Measurements from ENCODE around the gene FIG4. TPM values are rescaled to one million over a fixed set of nuclear protein-coding genes. Genes with fewer than 3 reads are reported as not detected.
"Not testable (repeated sequence)": the region's sequence is repeated elsewhere in the genome, so short reads cannot be mapped to it uniquely, and the experiment has no call there.

The FIG4 gene
- polyA plus RNA-seq, 1 donor from 2014 or later = 45.2 TPM

DNA sequence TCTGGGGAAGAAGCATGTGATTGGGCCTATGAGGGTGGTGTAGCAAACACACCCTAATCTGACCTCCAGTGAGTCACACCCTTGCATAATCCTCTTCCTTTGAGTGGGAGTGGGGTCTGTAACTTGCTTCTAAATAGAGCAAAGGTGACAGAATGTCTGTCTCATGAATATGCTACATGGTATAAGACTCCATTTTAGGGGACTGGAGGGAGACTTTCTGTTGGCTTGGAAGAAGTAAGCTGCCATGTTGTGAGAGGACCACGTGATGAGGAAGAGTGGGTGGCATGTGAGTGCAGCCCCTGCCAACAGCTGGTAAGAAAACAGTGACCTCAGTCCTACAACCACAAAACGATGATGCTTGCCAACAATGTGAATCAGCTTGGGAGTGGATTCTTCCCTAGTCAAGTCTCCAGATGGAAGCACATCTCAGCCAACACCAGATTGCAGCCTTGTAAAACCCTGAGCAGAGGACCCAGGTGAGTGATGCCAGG lies 3.8 kb upstream of the FIG4 start:
- no peaks in the 10 kb centered on the region for H3K27me3 Mint-ChIP-seq
- H3K4me3 Mint-ChIP-seq = no peak overlapping the region
- peaks cover 6 to 19% (median 15%) of the 10 kb centered on the region in 3 donors for H3K4me1 Mint-ChIP-seq
- H3K36me3 Mint-ChIP-seq = peaks cover 2% of the 10 kb centered on the region
- no peak overlapping the region for H3K27ac Mint-ChIP-seq
- peaks cover 0 to 2% (median 0%) of the 10 kb centered on the region in 3 donors for H3K9me3 Mint-ChIP-seq

DNA sequence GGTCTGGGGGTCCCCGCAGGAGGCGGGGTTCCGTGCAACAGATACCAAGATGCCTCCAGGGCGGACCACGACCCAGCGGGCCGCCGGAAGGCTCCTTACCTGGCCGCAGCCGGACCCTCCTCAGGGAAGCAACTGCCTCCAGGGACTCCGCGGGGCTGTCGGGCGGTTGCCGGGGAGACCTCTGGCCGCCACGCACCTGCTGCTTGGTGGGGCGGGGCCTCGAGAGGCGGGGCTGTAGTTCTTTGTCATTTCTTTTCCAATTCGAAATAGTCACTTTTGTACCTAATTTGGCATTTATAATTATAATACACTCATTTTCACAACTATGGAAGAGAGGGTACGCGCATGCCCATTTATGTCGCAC lies 741 bp upstream of the FIG4 start:
- Mint-ChIP-seq H3K4me3 (peak overlapping the region; percentile 92 to 100 (median 98)), H3K36me3 (no peaks in the 10 kb centered on the region), H3K27ac (peak overlapping the region; percentile 74 to 98 (median 97)), H3K9me3 (no peaks in the 10 kb centered on the region), H3K27me3 (no peaks in the 10 kb centered on the region), H3K4me1 (peaks cover 21 to 29% (median 29%) of the 10 kb centered on the region in 3 donors)

DNA sequence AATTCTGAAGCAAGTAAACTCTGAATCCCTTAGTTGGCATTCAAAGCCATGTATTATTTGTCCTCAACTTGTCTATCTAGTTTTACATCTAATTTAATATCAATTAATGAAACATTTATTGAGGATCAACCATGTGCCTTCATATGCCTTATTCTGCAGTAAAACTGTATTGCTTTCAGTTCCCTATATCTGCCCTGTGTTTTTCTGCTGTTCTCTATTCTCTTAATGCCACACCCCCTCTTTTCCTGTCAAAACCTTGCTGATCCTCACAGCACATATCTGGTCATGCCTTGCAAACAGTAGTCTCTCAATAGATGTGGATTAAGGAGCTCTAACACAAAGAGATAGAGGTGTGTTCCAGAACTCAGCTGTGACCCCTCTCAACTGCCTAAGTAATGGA lies 2.0 kb downstream of the FIG4 start:
- peaks cover 23 to 44% (median 39%) of the 10 kb centered on the region in 3 donors for H3K4me1 Mint-ChIP-seq
- H3K27me3 Mint-ChIP-seq = no peaks in the 10 kb centered on the region
- H3K4me3 Mint-ChIP-seq = peak overlapping the region; percentile 92 to 100 (median 98)
- H3K9me3 Mint-ChIP-seq = peaks cover 0 to 7% (median 0%) of the 10 kb centered on the region in 3 donors
- peaks cover 3% of the 10 kb centered on the region for H3K36me3 Mint-ChIP-seq
- peak overlapping the region; percentile 8 to 98 (median 74) for H3K27ac Mint-ChIP-seq

- no peaks in the 10 kb centered on the region for H3K27me3 Mint-ChIP-seq
- H3K9me3 Mint-ChIP-seq = peaks cover 0 to 7% (median 0%) of the 10 kb centered on the region in 3 donors
- peaks cover 23 to 39% (median 36%) of the 10 kb centered on the region in 3 donors for H3K4me1 Mint-ChIP-seq
- H3K36me3 Mint-ChIP-seq = peaks cover 3% of the 10 kb centered on the region
- H3K4me3 Mint-ChIP-seq = no peak overlapping the region
- peak overlapping the region in 1 of 3 donors; percentile 46 for H3K27ac Mint-ChIP-seq
Measured at GRCh38 chr6:109695468-109695867, 4.4 kb downstream of the FIG4 start.

DNA sequence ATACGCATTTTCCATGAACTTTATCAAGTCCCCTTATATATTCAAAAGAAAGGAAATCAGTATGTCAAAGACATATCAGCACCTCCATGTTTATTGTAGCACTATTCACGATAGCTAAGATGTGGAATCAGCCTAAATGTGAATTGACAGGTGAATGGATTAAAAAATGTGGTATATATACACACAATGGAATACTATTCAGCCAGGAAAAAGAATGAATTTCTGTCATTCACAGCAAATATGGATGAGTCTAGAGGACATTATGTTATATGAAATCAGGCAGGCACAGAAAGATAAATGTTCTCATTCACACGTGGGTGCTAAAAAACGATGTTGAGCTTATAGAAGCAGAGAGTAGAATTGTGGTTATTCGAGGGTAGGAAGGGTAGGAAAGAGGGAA lies 5.3 kb downstream of the FIG4 start:
- H3K9me3 Mint-ChIP-seq = peaks cover 0 to 7% (median 0%) of the 10 kb centered on the region in 3 donors
- no peaks in the 10 kb centered on the region for H3K27me3 Mint-ChIP-seq
- no peak overlapping the region for H3K27ac Mint-ChIP-seq
- H3K36me3 Mint-ChIP-seq = peaks cover 3% of the 10 kb centered on the region
- peaks cover 21 to 40% (median 38%) of the 10 kb centered on the region in 3 donors for H3K4me1 Mint-ChIP-seq
- H3K4me3 Mint-ChIP-seq = no peak overlapping the region

DNA sequence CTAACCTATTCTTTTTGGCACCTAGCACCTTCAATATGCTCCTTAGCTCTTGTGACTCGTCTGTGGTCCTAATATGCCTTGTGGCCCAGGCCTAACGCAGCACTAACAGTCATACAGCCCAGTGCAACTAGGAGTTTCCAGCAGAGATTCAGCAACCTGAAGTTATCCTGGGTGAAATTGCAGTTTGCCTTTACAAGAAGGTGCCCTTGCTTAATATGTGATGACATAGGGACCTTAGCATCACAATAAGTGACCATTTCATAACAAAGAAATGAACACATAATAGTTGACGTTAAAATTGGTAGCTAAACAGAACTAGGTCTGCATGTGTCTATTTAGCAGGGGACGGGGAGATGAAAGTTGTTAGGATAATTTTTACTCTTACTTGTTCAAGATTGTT lies 10.1 kb downstream of the FIG4 start:
- no peaks in the 10 kb centered on the region for H3K27me3 Mint-ChIP-seq
- H3K9me3 Mint-ChIP-seq = peaks cover 0 to 3% (median 0%) of the 10 kb centered on the region in 3 donors
- peaks cover 3% of the 10 kb centered on the region for H3K36me3 Mint-ChIP-seq
- no peak overlapping the region for H3K27ac Mint-ChIP-seq
- H3K4me1 Mint-ChIP-seq = peaks cover 19 to 38% (median 31%) of the 10 kb centered on the region in 3 donors
- no peak overlapping the region for H3K4me3 Mint-ChIP-seq

DNA sequence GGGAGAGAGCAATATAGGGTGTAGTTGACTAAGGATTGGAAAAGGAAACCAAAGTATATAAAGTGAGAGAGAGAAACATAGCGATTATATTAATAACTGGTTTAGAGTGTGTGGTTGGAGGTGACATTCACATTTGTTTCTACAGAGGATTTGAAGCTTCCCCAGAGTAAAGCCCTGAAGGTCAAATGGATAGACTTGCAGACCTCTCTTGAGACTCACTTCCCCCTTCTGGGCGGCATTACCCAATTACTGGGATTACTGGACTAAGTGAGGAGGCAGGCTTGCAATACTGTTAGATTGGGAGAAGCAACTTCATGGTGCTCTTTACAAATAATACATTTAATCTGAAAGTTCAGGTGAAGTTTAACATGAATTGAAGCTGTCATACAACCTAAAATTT lies 10.7 kb downstream of the FIG4 start:
- H3K4me3 Mint-ChIP-seq = no peak overlapping the region
- peaks cover 19 to 41% (median 28%) of the 10 kb centered on the region in 3 donors for H3K4me1 Mint-ChIP-seq
- H3K27me3 Mint-ChIP-seq = no peaks in the 10 kb centered on the region
- H3K27ac Mint-ChIP-seq = no peak overlapping the region
- H3K36me3 Mint-ChIP-seq = no peaks in the 10 kb centered on the region
- no peaks in the 10 kb centered on the region for H3K9me3 Mint-ChIP-seq

DNA sequence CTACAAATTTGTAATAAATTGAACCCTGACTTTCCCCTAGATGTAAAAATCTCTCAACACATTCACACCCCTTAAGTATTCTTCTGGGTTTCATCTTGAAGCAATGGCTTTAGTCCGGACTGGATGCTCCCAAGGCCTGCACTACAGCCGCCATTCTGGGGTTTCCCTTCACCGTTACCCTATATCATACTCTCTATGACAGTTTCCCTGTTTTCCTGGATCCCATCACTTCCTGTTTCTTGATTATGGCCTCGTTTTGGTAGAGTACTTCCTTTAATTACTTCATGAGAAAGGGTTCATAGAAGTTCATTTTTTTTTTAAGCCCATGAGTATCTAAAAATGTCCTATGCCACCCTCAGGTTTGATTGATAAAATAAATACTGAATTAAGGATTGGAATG lies 11.7 kb downstream of the FIG4 start:
- Mint-ChIP-seq H3K9me3 (no peaks in the 10 kb centered on the region), H3K36me3 (no peaks in the 10 kb centered on the region), H3K4me1 (peaks cover 19 to 41% (median 23%) of the 10 kb centered on the region in 3 donors), H3K27ac (peak overlapping the region; percentile 12 to 67 (median 29)), H3K27me3 (no peaks in the 10 kb centered on the region), H3K4me3 (no peak overlapping the region)

DNA sequence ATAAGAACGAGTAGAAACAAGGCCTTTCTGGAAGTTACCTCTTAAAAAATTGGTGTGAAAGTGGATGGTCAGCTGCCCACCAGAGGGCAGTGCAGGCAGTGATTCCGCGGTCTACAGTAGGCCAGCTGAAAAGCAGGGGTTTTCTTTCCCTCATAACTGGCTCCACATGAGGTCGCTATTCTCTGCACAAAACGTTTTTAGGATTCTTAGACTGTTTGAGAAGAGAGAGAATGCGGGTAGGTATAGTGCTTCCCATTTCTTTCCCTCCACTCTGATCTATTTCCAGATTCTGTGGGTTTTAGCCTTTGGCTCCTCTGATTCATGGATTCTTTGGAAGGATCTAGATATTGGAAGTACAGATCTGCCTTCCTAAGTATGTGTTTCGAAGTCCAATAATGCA lies 14.2 kb downstream of the FIG4 start:
- peaks cover 0 to 10% (median 0%) of the 10 kb centered on the region in 3 donors for H3K9me3 Mint-ChIP-seq
- H3K4me1 Mint-ChIP-seq = peaks cover 27 to 49% (median 34%) of the 10 kb centered on the region in 3 donors
- H3K27ac Mint-ChIP-seq = no peak overlapping the region
- no peaks in the 10 kb centered on the region for H3K27me3 Mint-ChIP-seq
- peaks cover 6% of the 10 kb centered on the region for H3K36me3 Mint-ChIP-seq
- H3K4me3 Mint-ChIP-seq = no peak overlapping the region

DNA sequence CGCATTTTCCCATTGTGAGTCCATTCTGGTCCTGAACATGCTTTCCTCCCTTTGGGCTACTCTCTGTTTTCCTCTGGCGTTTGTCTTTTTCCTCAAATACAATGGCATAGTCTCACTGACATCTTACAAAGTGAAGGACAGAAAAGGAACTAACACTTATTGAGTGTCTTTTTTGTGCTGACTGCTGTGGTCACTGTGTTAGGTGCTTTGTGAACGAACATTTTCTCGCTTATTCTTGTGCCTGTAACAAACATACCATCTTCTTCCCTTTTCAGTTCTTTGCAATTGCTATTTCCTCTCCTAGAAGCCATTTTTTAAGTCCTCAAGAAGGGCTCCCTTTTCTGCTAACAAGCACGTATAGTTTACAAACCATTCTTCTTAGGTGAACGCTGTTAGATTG lies 15.4 kb downstream of the FIG4 start:
- H3K36me3 Mint-ChIP-seq = peaks cover 6% of the 10 kb centered on the region
- peaks cover 0 to 10% (median 0%) of the 10 kb centered on the region in 3 donors for H3K9me3 Mint-ChIP-seq
- peaks cover 32 to 48% (median 36%) of the 10 kb centered on the region in 3 donors for H3K4me1 Mint-ChIP-seq
- no peak overlapping the region for H3K4me3 Mint-ChIP-seq
- no peaks in the 10 kb centered on the region for H3K27me3 Mint-ChIP-seq
- peak overlapping the region in 1 of 3 donors; percentile 6 for H3K27ac Mint-ChIP-seq

GRCh38 chr6:109708099-109708498 lies 17.0 kb downstream of the FIG4 start:
- H3K27ac Mint-ChIP-seq, H3K36me3 Mint-ChIP-seq, H3K4me3 Mint-ChIP-seq, H3K9me3 Mint-ChIP-seq, H3K27me3 Mint-ChIP-seq: not testable (repeated sequence)
- peaks cover 33 to 46% (median 34%) of the 10 kb centered on the region in 3 donors for H3K4me1 Mint-ChIP-seq

DNA sequence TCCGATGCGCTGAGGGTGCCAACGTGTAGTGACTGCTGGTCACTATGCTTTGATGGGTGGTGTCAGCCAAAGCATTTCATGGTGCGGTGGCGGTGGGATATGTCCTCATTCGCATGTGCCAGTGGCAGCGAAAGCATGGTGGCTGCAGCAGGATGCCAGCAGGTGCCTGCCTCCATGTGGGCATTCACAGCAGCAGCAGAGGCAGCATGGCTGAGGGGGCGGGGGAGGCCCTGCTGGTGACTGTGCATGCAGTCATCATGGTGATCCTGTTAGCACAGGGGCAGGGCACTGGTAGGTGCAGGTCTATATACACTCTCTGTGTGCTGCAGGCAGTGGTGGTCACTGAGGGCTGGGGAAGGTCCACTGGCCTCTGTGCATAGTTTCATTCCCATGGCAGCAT lies 22.0 kb downstream of the FIG4 start:
- no peak overlapping the region for H3K27ac Mint-ChIP-seq
- H3K4me3 Mint-ChIP-seq = no peak overlapping the region
- peaks cover 0 to 9% (median 0%) of the 10 kb centered on the region in 3 donors for H3K9me3 Mint-ChIP-seq
- H3K36me3 Mint-ChIP-seq = peaks cover 8% of the 10 kb centered on the region
- no peaks in the 10 kb centered on the region for H3K27me3 Mint-ChIP-seq
- H3K4me1 Mint-ChIP-seq = peaks cover 32 to 35% (median 32%) of the 10 kb centered on the region in 3 donors

- no peak overlapping the region for H3K27ac Mint-ChIP-seq
- H3K4me1 Mint-ChIP-seq = peaks cover 28 to 36% (median 32%) of the 10 kb centered on the region in 3 donors
- no peak overlapping the region for H3K4me3 Mint-ChIP-seq
- H3K36me3 Mint-ChIP-seq = peaks cover 8% of the 10 kb centered on the region
- H3K27me3 Mint-ChIP-seq = no peaks in the 10 kb centered on the region
- H3K9me3 Mint-ChIP-seq = peaks cover 0 to 5% (median 0%) of the 10 kb centered on the region in 3 donors
Measured at GRCh38 chr6:109714166-109714565, 23.1 kb downstream of the FIG4 start.

GRCh38 chr6:109714611-109715010 lies 23.5 kb downstream of the FIG4 start:
- Mint-ChIP-seq H3K27ac (no peak overlapping the region), H3K4me3 (no peak overlapping the region), H3K9me3 (peaks cover 0 to 5% (median 0%) of the 10 kb centered on the region in 3 donors), H3K4me1 (peaks cover 27 to 34% (median 30%) of the 10 kb centered on the region in 3 donors), H3K36me3 (peaks cover 6% of the 10 kb centered on the region), H3K27me3 (no peaks in the 10 kb centered on the region)

GRCh38 chr6:109715616-109716015 lies 24.5 kb downstream of the FIG4 start:
- Mint-ChIP-seq H3K27ac (no peak overlapping the region), H3K9me3 (no peaks in the 10 kb centered on the region), H3K4me3 (no peak overlapping the region), H3K4me1 (peaks cover 18 to 27% (median 23%) of the 10 kb centered on the region in 3 donors), H3K27me3 (no peaks in the 10 kb centered on the region), H3K36me3 (peaks cover 6% of the 10 kb centered on the region)

DNA sequence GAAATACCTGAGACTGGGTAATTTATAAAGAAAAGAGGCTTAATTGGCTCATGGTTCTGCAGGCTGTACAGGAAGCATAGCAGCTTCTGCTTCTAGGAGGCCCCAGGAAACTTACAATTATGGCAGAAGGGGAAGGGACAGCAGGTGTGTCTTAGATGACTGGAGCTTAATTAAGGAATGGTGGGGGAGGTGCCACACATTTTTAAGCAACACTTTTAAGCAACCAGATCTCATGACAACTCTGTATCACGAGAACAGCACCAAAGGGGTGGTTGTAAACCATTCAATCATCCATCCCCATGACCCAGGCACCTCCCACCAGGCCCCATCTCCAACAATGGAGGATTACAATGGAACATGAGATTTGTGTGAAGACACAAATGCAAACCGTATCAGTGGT lies 26.9 kb downstream of the FIG4 start:
- H3K36me3 Mint-ChIP-seq = peaks cover 6% of the 10 kb centered on the region
- H3K27ac Mint-ChIP-seq = peak overlapping the region in 1 of 3 donors; percentile 3

More for the DNA sequence above, 26.9 kb downstream of the FIG4 start:
- no peaks in the 10 kb centered on the region for H3K9me3 Mint-ChIP-seq
- H3K4me3 Mint-ChIP-seq = peak overlapping the region in 1 of 4 donors; percentile 34
- peaks cover 12 to 17% (median 14%) of the 10 kb centered on the region in 3 donors for H3K4me1 Mint-ChIP-seq
- no peaks in the 10 kb centered on the region for H3K27me3 Mint-ChIP-seq

Measured in IgD-negative memory B cell (primary cell).